ENCODE measurements around the gene CTSV.
"Not testable (repeated sequence)": the region's sequence is repeated elsewhere in the genome, so short reads cannot be mapped to it uniquely, and the experiment has no call there.

CTSV gene

DNA sequence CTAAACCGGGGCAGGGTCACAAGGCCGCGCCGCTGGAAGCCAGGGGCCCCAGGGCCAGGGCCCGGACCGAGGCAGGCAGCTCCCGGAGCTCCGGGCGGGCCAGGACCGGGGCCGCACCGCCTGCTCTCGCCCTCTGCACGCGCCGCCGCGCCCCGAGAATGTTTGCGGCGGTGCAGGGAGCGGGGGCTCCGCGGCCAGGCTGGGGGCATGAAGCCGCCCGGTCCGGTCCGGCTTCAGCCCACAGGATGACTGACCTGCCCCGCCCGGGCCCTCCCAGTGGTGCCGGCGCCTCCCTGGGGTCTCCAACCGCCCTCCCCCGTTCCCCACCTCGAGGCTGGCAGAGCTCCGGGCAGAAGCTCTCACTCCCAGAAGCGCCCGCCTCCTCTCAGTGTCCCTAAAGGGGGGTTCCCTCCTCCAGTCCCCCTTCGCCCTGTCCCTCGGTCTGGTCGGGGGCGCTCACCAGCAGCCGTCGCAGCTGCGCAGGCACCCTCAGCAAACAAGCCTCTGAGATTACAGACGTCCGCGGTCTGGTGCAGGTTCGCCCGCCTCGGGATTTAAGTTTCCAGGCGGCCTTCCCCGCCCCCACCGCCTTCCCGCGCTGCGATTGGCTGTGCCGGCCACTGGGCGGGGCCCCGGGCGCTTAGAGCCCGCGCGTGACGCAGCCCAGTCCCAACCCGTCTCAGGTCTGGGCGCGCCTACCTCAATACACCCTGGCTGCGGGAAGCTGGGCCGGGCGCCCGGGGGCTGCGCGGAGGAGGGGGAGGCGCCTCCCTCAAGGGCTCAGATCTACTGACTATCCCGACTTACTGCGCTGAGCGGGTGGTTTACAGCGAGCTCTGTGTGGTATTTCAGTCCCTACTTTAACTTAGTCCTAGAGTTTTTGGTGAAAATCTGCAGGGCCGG lies at the start of gene CTSV:
Gene CTSV (minus strand): TSS at position 532 of the 903 bp plus-strand sequence. CDS start 1,099 bp downstream, outside the sequence.
- DNase-seq (ENCODE audit: low read depth, low spot score): peak; percentile 47

DNA sequence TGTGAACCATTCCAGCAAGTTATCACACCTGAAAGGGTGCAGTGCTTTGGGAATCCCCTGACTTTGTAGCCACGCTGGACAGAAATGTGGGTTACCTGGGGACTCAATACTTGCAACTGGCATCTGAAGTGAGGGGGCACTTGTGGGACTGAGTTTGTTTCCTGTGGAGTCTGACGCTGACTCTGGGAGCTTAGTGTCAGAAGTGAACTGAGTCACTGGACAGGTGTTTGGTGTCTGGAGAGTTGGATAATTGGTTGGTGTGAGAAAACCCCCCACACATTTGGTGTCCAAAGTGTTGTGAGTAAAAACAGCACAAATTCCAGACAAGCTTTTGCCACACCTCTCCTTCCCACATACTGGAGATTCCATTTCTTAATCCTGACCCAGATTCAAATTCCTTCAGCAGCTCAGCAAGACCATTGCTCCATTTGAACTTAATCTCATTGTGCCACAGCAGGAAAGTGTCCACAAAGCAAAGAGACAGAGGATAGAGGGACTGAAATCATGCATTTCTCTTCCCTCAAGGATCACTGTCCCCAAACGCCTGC lies 48.8 kb upstream of the CTSV start:
- not testable (repeated sequence) for DNase-seq (ENCODE audit: low read depth, low spot score)

DNA sequence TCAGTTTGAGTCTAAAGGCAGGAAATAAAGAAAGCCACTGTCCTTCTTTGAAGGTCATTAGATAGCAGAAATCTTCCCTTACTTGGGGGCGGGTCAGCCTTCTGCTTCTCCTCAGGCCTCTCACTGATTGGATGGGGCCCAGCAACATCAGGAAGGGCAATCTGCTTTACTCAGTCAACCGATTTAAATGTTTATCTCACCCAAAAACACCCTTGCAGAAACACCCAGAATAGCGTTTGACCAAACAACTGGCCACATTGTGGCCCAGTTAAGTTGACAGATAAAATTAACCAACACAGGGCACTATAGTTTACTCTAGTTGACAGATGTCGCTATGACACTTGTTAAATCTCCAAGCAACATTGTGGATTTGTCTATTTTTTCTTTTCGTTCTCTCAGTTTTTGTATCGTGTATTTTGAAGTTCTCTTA lies 45.6 kb upstream of the CTSV start:
- not testable (repeated sequence) for DNase-seq (ENCODE audit: low read depth, low spot score)

DNA sequence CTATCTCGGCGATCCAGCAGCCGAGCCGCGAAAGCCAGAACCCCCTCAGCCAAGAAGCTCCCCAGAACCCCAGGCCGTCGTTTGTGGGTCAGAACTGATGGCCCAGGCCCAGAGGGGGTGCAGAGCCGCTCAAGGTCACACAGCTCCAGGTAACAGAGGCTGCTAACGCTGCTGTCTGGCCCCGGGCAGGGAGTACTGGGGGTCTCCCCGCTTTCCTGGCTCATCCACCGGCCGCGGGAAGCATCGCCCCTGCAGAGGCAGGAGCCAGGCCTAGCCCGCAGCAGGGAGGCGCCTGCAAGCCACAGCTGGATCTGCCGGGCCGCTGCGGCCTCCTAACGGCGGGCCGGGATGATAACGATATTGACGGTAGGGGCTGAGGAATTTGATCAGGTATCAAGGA lies 39.4 kb upstream of the CTSV start:
- DNase-seq (ENCODE audit: low read depth, low spot score): no peak

DNA sequence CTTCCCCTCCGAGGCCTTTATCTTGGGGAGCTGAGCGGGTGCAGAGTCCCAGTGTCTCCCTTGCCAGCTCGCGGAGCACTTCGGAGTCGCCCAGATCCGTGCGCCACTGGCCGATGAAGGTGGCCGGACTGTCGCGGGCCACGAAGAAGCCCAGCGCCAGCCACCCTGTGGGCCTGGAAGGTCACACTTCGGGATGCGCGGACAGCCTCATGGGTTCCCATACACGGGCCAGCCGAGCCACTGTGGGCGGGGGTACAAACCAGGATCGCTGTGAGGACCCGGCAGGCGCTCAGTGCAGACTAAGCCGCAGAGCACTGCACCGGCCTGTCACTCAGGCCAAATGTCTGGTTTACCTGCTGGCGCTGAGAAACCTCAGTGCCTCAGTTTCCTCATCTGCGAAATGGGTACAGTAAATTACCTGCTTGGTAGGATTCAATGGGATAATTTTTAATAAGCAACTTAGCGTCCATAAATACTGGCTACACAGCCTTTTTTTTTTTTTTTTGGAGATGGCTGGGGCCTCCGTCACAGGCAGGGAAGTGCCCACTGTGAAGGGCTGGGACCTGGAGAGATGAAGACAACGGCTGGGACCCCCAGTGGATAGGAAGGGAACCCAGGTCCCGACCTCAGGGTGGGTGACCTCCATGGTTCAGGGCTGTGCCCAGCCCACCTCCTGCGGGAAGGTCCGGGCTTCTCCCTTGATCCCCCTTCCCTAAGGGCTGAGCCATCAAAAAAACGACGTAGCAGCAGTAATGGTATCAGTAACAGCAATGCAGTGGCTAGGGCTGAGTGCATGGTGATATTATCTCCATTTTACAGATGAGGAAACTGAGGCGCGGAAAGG lies 38.7 kb upstream of the CTSV start:
- no peak for DNase-seq (ENCODE audit: low read depth, low spot score)

DNA sequence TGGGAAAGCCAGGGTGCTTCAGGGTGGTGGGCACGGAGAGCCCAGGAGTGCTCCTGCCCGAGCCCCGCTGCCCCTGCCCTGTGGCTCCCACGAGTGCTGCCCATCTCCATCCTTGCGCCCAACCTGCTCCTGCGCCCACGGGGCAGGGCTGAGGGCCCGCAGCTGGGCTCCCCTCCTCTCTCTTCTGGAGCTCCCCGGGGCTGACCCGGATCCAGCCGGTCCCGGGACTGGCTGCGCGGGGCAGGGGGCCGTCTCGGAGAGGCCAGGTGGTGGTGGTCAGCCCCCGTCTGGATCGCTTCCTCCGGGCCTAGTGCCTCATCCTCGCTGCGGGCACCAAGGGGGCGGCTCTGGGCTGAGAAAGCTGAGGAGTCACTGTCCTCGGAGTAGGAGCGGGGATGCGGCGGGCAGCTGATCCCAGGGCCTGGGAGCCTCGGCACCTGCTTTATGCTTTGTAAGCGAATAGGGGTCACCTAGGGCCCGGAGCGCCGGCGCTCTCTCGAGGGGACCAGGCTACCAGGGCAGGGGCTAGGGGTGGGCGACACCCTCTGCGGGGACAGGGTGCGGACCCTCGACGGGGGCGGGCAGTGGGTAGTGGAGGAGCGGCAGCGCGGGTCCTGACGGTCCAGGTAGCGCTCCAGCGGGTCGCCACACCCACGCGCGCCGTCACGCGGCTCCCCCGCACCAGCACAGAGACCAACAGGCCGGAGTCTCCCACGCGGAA lies 37.9 kb upstream of the CTSV start:
- not testable (repeated sequence) for DNase-seq (ENCODE audit: low read depth, low spot score)

DNA sequence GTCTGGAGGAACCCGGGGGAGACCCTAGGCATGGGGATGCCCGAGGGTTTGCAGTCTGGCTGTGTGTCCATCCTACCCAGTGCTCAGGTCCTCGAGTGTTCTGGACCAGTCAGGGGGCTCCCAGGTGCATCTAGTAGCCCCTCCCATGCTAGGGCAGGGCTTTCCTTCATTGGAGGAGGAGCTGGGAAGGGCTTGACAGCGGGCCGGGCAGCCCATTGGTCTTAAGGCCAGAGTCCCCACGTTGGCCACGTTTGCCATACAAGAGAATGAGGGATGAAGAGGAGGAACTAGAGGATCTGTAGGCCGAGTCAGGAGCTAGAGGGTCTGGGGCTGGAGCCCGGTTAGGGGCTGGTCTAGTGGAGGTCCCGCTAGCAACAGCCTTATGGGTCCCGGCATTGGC lies 37.3 kb upstream of the CTSV start:
- DNase-seq (ENCODE audit: low read depth, low spot score): no peak

DNA sequence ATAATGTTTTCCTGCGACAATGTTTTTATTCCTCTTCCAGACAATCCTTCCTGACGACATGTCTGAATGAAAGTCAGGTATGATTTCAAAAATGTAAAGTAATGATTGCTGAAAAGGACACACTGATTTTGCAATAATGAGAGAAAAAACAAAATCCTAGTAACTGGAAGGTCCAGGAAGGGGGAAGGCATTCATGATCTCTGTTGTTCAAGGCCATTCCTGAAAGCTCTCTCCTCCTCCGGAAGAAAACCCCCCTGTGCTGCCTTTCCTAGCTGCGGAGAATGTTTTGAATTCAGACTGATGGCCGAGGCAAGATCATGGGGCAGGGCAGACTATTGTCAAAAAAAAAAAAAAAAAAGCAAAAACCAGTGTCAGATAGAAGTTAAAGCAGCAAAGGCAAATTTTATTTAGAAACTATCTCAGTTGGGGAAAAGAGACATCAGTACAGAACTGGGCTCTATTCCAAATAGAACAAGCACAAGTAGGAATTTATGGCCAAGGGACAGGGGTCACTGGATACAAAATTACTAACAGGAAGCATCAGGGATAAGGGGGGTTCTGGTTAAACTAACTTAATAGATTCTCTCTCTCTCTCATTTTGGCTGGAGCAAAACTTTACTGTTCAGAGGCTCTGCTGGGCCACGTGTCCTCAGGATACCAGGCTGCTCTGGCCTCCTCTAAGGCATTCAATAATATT lies 36.5 kb upstream of the CTSV start:
- no peak for DNase-seq (ENCODE audit: low read depth, low spot score)

DNA sequence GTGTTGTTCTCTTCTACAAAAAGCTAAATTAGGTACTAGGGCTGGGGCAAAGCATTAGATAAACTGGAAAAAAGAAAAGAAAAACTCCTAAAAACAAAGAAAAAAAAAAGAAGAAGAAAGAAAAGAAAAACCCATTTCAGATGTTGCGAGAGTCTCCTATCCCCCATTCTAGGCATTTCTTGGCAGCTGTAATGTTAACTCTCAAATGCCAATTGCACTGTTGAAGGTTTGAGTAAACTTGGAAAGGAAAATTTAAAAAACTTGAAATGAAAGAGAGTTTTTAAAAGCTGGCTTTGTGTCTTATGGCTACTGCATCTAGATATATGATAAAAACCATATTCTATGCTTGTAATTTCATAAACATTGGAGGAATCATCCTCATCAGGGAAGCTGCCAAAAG lies 34.6 kb upstream of the CTSV start:
- DNase-seq (ENCODE audit: low read depth, low spot score): no peak

DNA sequence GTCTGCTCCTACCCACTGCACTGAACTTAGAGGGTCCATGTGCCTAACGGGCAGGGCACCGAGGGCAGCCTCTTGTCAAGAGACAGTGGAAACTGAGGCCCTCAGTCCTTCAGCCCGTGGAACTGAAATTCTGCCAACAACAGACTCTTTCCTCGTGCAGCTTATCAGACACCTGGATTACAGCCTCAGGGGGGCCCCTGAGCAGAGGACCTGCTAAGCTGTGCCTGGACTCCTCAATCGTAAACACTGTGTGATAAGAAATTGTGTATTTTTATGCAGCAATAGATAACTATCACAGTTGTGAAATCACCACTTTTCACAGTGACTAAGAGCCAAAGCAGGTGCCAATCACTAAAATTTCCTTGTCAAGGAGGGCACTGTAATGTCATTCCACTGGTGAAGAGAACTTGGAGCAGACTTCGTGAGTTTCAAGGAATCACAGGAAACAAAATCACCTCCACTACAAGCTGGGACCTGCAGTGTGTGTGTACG lies 33.4 kb upstream of the CTSV start:
- no peak for DNase-seq (ENCODE audit: low read depth, low spot score)

DNA sequence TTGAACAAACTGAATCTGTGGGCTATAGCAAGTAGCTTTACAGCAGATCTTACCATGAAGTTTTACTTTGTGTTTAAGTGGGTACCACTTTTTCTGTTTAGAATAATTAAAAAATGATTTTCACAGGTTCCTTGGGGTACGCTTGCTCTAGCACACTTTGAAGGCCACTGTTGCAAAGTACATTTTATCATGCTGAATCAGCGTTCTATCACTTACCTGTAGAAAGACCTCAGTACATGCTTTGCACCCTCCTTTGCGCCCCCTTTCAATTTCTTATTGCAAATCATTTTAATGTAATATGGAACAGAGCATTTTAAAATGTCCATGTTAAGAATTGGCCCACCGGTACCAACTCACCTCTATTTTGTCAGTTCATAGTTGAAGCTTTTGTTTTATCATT lies 31.4 kb upstream of the CTSV start:
- not testable (repeated sequence) for DNase-seq (ENCODE audit: low read depth, low spot score)

DNA sequence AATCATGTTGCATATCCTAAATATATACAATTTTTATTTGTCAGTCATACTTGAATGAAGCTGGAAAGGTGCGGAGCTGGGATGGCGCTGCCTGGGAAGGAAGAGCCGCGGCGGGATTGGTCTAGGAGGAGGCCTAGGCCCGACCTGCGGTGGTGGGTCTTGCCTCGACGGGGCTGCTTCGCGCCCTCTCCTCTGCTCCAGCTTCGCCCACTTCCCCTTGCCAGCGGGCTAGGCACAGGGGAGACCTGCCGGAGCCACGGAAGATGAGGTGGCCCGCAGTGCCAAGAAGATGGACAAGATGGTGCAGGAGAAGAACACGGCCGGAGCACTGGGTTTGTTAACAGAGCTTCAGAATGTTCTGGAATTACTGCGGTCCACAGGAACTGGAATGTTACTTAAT lies 28.5 kb upstream of the CTSV start:
- no peak for DNase-seq (ENCODE audit: low read depth, low spot score)

DNA sequence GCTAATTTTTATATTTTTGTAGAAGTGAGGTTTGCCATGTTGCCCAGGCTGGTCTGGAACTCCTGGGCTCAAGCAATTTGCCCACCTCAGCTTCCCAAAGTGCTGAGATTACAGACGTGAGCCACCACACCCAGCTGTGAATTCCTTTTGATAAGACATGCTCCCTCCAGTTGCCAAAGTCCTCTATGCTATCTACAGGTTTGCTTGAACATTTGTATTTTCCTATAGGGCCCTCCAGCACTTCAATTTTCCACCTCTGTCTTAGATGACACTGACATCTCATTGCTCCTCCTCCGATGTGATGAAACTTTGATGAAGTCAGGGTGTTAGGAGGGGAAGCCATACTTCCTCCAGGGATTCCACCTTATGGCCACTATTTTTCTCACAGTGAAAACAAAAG lies 25.2 kb upstream of the CTSV start:
- DNase-seq (ENCODE audit: low read depth, low spot score): no peak

DNA sequence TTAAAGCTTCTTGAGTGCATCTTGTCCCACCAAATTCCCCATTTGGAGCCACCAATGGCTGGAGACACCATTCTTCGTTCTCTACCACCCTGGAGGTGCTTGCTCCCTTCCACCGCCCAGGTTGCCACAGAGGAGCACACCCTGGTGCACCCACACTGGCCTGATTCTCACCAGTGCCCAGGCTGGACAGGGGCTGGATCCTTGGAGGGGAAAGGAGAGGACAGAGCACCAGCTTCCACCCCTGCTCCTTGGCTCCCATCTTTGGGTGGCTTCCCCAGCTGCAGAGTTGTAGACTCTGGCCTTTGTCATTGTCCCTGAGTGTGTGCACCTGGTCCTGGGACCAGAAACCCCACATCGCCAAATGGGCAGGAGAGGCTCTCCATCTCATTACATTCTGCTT lies 21.9 kb upstream of the CTSV start:
- no peak for DNase-seq (ENCODE audit: low read depth, low spot score)

DNA sequence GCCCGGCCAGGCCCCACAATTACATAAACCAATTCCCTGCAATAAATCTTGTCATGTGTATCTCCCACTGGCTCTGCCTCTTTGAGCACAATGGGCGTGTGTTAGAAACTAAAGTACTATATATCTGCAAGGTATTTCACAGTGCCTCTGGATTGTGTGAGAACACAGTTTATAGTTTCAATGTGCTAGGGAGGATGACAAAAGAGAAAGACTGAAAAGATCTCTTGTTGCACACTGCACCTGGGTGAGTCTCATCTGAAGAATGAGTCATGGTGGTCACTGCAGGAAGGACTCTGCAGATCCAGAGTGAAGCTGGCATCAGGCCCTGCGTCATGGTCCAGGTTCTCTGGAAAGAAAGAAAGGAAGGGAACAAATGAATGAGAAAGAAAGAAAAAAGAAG lies 20.7 kb upstream of the CTSV start:
- DNase-seq (ENCODE audit: low read depth, low spot score): no peak

DNA sequence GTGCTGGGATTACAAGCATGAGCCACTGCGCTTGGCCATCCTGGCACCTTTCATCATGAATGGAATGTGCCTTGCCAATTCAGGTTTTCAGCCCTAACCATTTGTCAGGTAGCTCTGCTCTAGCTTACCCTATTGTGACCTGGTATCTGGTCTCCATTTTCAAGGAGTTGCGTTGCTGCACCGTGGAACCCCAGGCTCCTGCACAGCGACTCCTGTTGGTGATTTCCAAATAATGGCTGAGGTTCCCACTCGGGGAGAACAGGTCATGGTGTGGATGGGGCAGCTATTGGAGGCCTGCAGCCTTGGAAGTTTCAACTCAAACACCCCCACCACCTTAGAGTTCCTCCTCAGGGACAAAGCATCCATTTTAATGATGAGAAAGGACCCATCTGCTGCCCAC lies 18.7 kb upstream of the CTSV start:
- DNase-seq (ENCODE audit: low read depth, low spot score): no peak

DNA sequence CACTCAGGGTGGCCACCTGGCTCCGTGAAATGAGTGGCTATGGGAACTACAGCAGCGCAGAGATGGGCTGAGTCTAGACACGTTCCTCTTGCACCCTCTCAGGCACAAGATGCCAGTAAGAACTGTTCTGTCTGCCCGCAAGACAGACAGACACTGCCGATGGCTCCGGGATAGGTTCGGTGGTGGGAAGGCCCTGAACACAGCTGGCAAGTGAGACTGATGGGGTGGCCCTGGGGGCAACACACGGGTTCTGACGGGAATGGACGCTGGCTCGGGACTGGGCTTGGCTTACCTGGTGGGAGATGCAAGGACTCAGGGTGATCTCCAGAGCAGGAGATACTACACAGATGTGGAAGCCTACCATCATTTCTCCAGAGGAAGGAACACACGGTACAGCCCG lies 16.9 kb upstream of the CTSV start:
- DNase-seq (ENCODE audit: low read depth, low spot score): not testable (repeated sequence)

DNA sequence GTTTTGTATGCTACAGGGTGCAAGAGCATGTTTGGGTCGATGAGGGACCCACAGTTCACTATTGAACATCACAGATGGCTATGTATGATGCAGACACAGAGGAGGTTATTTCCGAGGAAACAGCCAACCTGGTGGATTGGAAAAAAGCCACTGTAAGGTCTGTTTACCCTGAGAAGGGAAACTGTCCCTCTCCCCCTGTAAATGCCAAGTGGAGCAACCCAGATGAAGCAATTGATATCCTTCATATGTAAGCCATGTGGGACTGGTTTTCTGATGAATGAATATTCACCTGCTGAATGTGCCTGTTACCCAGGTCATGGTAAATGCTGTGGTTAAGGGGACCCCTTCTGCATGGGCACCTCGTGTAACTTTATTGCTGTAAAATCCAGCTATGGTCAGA lies 14.8 kb upstream of the CTSV start:
- DNase-seq (ENCODE audit: low read depth, low spot score): no peak

DNA sequence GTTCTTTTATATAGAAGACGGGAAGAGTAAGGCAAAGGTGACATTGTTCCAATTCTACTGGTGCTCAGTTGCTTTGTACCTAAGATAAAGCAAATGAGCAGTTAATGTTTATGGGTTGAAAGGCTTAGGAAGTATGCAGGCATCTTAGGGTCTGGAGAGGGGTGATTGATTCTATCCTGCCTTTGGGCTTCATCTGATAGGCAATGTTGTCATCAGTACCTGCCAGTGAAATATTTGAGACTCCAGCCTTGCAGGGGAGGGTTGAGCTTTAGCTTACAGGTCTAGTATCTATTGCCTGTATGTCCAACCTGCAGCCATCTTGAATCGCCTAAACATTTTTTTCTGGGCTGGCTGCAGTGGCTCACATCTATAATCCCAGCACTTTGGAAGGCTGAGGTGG lies 13.8 kb upstream of the CTSV start:
- DNase-seq (ENCODE audit: low read depth, low spot score): no peak

DNA sequence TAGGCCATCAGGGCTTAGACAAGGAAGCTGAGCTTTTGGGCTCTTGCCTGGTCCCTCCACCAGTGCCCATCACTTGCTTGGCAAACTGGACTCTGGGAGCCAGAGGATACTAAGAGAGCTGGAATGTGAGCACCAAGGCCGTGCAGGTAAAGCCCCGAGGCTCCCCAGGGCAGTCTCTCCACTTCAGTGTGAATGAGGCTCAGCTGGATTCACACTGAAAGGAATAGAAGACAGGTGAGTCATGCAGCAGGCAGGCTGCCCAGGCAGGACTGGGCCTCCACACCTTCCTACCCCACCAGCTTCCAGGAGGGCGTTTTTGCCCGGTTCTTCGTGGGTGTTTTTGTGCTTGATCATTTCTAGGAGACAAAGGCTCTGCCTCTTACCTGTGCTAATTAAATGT lies 7.3 kb upstream of the CTSV start:
- no peak for DNase-seq (ENCODE audit: low read depth, low spot score)

DNA sequence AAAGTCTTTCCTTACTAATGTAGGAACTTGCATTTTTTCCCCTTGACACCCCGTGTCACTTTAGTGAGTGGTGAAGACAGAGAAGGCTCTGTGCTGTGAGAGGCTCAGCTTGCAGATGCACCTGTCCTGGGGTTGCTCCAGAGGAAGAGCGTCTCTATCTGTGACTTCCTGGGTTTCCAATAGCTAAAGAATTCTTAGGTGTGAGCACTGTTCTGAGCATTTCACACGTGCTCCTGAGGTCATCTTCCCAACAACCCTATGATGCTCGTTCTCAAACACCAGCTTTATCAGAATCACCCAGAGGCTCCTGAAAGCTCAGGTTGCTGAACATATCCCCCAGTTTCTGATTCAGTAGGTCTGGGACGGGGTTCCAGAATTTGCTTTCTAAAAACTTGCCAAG lies 6.4 kb upstream of the CTSV start:
- no peak for DNase-seq (ENCODE audit: low read depth, low spot score)
